HG03442 (cell line): Measurements from ENCODE around the gene AK4.

Experiments
- ATAC-seq: cut with Tn5 transposase; IDR thresholded peaks from one replicate; pipeline ENCODE4 v1.9.1; 2021; ENCODE audit warnings: mild to moderate bottlenecking, moderate library complexity; ENCODE audit not compliant: unreplicated experiment

AK4 gene

GRCh38 chr1:65175171-65176055, 27.4 kb downstream of the AK4 start:
- no peak for ATAC-seq

DNA sequence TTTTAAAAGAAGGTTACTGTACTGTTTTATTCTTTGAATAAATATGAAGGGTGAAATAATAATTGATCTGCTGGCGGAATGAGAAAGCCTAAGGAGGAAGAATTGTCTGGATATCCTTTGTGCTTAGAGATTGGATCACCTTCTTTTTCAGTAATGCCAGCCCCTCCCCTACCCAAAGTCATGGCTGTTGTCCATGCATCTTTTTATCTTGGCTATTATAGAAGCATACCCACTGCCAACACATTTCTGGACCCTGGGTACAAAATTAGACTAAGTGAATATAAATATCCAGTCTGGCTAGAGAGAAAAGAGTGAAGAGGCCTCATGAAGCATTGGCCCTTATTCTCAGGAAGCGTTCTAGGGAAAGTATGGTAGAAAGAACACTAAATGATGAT, 28.1 kb downstream of the AK4 start:
- ATAC-seq = no peak

- ATAC-seq = no peak
Observed at GRCh38 chr1:65176591-65176990, 28.6 kb downstream of the AK4 start.

- no peak for ATAC-seq
Observed at GRCh38 chr1:65177457-65177856, 29.5 kb downstream of the AK4 start.

GRCh38 chr1:65178235-65178634, 30.2 kb downstream of the AK4 start:
- no peak for ATAC-seq

DNA sequence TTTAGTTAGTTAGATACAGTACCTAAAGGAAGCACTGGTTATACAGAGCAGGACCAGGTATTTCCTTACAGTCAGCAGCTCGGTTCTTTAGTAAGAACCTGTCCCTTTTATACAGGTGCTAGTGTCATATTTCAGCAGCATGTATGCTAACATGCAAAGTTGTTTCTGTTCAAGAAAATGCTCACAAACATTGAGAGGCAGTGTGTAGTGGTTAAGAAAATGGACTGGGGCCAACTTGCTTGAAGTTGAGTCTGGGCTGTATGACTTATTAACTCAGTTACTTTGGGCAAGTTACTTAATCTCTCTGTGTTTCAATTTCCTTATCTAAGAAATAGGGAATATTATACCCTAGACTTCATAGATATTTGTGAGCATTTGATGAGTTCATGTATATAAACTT, 31.1 kb downstream of the AK4 start:
- no peak for ATAC-seq

DNA sequence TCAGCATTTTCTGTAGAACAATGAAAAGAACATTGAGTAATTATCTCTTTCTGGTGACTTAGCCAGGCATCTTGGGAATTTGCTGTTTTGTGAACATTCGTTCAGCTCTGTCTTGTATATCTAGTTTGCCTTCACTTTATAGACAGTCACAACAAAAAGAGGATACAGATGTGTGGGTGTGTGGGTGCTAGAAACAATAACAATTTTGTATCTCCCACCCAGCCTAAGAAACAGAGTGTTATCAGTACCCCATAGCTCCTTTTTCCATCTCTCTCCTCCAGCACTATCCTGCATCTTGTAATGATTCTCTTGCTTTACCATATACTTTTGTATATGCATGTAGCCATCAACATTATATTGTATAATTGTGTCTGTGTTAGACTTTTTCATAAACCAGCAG, 33.0 kb downstream of the AK4 start:
- ATAC-seq = no peak

GRCh38 chr1:65182658-65183268, 34.8 kb downstream of the AK4 start:
- ATAC-seq = no peak

DNA sequence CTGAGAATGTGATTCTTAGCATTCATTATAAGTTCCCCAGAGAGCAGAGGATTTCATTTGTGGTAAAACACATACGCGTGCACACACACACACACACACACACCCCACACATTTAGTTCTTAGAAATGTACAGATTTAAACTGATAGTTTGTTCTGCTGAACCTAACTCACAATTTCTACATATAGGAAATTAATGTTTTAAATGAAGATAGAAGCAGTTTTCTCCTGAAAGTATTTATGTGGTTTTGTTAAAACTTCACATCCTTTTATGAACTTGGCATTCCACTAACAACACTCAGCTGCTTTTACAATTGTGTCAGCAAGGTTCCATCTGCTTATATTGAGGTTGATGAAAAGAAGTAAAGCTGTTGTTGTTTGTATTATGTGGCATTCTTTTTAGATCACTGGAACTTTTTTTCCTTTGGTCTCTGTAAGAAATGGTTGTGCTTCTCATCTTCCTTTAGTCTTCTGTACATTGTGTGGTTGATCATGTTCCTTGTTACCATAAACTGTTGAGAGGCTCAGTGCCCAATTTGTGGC, 41.6 kb downstream of the AK4 start:
- no peak for ATAC-seq

GRCh38 chr1:65190229-65190628, 42.2 kb downstream of the AK4 start:
- ATAC-seq = no peak

- no peak for ATAC-seq
Observed at GRCh38 chr1:65193129-65193695, 45.2 kb downstream of the AK4 start.

- no peak for ATAC-seq
Observed at GRCh38 chr1:65195495-65196417, 47.8 kb downstream of the AK4 start.

GRCh38 chr1:65196926-65197325, 48.9 kb downstream of the AK4 start:
- ATAC-seq = no peak

DNA sequence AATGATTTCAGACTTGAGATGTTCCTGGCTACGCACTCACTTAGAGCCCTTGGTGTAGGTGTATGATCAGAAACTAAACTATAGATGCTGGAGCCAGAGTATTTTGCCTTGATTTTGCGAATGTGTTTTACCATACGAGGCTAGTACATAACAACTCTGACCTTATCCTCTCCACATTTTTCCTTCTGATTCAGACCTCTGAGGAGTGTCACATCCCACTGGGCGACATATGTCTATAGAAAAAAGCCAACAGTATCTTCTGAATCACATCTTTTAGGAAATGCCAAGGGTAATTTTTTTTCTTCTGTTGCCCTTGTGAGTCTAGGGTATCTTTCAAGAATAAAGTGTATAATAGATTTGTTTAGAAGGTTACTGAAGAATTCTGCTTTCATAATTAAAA, 49.6 kb downstream of the AK4 start:
- no peak for ATAC-seq

- ATAC-seq = no peak
Observed at GRCh38 chr1:65198096-65198495, 50.1 kb downstream of the AK4 start.

DNA sequence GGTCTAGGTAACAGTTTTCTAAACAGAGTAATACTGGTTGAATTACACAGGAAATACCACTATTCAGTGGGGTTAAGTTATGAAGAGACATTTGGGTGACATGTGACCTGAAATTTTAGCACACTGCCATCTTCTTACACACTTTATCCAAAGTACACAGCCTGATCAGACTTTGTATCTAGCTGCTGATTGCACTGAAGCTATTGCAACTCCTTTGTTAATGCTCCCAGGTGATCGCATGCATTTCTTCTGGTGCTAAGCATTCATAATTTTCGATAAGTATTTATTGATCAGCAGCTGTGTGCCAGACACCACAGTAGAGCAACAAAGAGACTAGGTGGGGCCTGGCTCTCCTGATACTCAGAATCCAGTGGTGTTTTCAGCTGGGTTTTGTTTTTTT, 52.4 kb downstream of the AK4 start:
- no peak for ATAC-seq

DNA sequence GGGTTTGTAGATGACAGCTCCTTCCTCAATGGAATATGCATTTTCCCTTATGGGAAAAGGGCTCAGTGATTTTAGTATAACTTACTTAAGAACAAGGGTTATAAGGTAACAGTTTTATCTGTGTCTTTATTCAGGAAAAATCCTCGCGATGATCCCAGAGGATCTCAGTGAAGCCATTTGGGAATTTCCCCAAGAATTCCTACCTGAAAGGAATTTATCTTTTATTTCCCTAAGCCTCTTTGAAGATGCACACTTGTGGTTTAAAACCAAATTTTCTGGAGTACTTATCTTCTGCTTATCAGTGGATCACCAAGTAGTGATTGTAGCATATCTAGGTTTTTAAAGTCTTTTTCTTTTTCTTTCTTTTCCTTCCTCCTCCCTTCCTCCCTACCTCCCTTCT, 58.8 kb downstream of the AK4 start:
- no peak for ATAC-seq

DNA sequence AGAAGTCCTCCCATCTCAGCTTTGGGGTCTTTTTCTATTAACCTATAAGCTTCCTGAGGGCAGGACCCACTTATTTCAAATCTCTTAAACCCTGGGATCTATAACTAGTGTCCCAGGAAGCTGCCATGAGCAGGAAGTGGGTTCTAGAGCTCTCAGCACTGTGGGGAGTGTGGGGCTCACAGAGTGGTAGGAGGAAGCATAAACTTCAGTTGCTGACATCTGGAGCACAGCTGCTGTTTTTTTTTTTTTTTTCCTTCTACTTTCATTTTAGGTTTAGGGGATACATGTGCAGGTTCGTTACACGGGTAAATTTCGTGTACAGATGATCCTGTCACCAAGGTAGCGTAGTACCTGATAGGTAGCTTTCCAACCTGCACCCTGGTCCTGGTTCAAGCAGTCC, 59.3 kb downstream of the AK4 start:
- peak; percentile 59 for ATAC-seq

GRCh38 chr1:65208563-65208973, 60.6 kb downstream of the AK4 start:
- no peak for ATAC-seq

DNA sequence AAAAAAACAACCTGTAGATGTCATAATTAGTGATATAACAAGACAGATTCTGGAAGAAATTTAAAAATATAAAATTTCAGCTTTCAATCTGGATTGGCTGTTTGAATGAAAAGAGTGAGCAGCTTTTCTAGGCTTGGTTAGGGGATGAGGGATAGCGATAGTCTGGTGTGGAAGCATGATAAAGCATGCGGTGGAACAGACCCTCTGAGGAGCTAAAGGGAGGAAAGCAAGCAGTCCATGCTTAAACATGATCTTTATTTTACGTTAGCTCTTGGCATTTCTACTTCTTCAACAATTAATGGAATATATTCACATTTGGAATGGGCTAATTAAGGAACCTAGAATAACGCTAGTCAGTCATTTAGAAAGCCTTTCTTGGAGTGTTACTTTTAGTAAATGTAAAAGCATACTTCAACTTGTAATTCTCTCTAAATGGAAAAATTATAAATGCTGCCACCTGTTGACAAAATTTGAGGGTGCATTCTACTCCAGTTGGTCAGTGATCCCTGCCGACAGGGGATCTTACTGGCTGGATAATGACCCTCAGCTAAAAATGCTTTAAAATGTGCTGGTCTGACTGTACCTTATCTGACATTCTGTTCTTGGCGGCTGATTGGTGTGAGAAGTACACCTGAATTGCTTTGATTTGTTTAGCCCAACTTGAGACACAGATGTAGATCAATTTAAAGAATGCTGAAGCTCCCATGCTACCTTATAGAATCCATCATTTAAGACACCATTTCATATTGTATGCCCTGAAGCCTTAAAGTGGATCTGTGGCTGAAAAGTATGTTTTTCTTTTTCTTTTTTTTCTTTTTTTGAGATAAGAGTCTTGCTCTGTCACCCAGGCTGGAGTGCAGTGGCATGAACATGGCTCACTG, 61.2 kb downstream of the AK4 start:
- peak; percentile 49 for ATAC-seq
